Measurements from ENCODE around the gene SCN9A. TPM values are rescaled to one million over a fixed set of nuclear protein-coding genes. Genes with fewer than 3 reads are reported as not detected.

Gene SCN9A
- total RNA-seq, 1 donor from 2014 or later = 5.5 TPM

GRCh38 chr2:166332106-166332505 is 43.6 kb downstream of the SCN9A start:
- no peak for TF ChIP-seq CTCF (IDR thresholded peaks at IDR 0.05)
- no peak for DNase-seq (ENCODE audit: low spot score in 2 of 2)
- Histone ChIP-seq H3K4me1 (no peaks in the 10 kb centered on the region), H3K4me3 (no peak overlapping the region), H3K36me3 (no peaks in the 10 kb centered on the region), H3K9me3 (no peaks in the 10 kb centered on the region), H3K27ac (no peak overlapping the region), H3K27me3 (no peaks in the 10 kb centered on the region)
- intact Hi-C loops (cut with DNase I) = no loop called here

GRCh38 chr2:166331468-166331867 is 44.3 kb downstream of the SCN9A start:
- Histone ChIP-seq H3K36me3 (no peaks in the 10 kb centered on the region), H3K4me1 (no peaks in the 10 kb centered on the region), H3K4me3 (no peak overlapping the region), H3K27me3 (no peaks in the 10 kb centered on the region), H3K9me3 (no peaks in the 10 kb centered on the region), H3K27ac (no peak overlapping the region)
- no peak for DNase-seq (ENCODE audit: low spot score in 2 of 2)
- intact Hi-C loops (cut with DNase I) = no loop called here
- no peak for TF ChIP-seq CTCF (IDR thresholded peaks at IDR 0.05)

- Histone ChIP-seq H3K4me3 (no peak overlapping the region), H3K27ac (no peak overlapping the region), H3K27me3 (no peaks in the 10 kb centered on the region), H3K36me3 (no peaks in the 10 kb centered on the region), H3K4me1 (no peaks in the 10 kb centered on the region), H3K9me3 (no peaks in the 10 kb centered on the region)
- TF ChIP-seq CTCF (IDR thresholded peaks at IDR 0.05) = no peak
- intact Hi-C loops (cut with DNase I) = no loop called here
- DNase-seq (ENCODE audit: low spot score in 2 of 2) = no peak
Measured at GRCh38 chr2:166329465-166329864, 46.3 kb downstream of the SCN9A start.

- no peak overlapping the region for H3K27ac ChIP-seq
- H3K4me3 ChIP-seq = no peak overlapping the region
- no peak for TF ChIP-seq CTCF (IDR thresholded peaks at IDR 0.05)
- DNase-seq (ENCODE audit: low spot score in 2 of 2) = no peak
- no peaks in the 10 kb centered on the region for H3K27me3 ChIP-seq
- H3K36me3 ChIP-seq = no peaks in the 10 kb centered on the region
- no peaks in the 10 kb centered on the region for H3K4me1 ChIP-seq
- intact Hi-C loops (cut with DNase I) = no loop called here
- H3K9me3 ChIP-seq = no peaks in the 10 kb centered on the region
Measured at GRCh38 chr2:166328147-166328546, 47.6 kb downstream of the SCN9A start.

- no peaks in the 10 kb centered on the region for H3K36me3 ChIP-seq
- H3K4me3 ChIP-seq = no peak overlapping the region
- no peak overlapping the region for H3K27ac ChIP-seq
- no peak for DNase-seq (ENCODE audit: low spot score in 2 of 2)
- H3K9me3 ChIP-seq = no peaks in the 10 kb centered on the region
- TF ChIP-seq CTCF (IDR thresholded peaks at IDR 0.05) = no peak
- no peaks in the 10 kb centered on the region for H3K27me3 ChIP-seq
- no peaks in the 10 kb centered on the region for H3K4me1 ChIP-seq
- intact Hi-C loops (cut with DNase I) = no loop called here
Measured at GRCh38 chr2:166321076-166321475, 54.7 kb downstream of the SCN9A start.

Data from ascending aorta (tissue), 2 donors.